ENCODE measurements around the gene GGT6.

Gene GGT6

DNA sequence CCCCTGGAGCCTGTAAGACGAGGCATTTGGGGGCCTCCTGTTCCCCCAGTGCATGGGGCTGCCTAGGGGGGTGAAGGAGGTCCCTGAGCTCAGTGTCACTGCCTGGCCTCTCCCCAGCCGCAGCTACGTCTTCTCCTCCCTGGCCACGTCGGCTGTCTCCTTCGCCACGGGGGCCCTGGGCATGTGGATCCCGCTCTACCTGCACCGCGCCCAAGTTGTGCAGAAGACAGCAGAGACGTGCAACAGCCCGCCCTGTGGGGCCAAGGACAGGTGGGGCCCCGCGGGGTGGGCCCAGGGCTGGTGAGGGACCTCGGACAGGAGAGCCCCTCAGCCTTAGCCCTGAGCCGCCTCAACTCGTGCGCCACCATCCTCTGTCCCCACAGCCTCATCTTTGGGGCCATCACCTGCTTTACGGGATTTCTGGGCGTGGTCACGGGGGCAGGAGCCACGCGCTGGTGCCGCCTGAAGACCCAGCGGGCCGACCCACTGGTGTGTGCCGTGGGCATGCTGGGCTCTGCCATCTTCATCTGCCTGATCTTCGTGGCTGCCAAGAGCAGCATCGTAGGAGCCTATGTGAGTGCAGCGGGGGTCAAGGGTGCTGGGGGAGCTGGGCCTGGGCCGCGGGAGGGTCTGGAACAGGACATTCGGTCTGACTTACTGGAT lies 27.4 kb downstream of the GGT6 start:
- H3K4me3 ChIP-seq (ENCODE audit: low read depth, low read length) = no peak overlapping the region
- TF ChIP-seq, protein P1, sequence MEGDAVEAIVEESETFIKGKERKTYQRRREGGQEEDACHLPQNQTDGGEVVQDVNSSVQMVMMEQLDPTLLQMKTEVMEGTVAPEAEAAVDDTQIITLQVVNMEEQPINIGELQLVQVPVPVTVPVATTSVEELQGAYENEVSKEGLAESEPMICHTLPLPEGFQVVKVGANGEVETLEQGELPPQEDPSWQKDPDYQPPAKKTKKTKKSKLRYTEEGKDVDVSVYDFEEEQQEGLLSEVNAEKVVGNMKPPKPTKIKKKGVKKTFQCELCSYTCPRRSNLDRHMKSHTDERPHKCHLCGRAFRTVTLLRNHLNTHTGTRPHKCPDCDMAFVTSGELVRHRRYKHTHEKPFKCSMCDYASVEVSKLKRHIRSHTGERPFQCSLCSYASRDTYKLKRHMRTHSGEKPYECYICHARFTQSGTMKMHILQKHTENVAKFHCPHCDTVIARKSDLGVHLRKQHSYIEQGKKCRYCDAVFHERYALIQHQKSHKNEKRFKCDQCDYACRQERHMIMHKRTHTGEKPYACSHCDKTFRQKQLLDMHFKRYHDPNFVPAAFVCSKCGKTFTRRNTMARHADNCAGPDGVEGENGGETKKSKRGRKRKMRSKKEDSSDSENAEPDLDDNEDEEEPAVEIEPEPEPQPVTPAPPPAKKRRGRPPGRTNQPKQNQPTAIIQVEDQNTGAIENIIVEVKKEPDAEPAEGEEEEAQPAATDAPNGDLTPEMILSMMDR (IDR thresholded peaks at IDR 0.05; ENCODE audit: low read depth, low read length) = no peak

DNA sequence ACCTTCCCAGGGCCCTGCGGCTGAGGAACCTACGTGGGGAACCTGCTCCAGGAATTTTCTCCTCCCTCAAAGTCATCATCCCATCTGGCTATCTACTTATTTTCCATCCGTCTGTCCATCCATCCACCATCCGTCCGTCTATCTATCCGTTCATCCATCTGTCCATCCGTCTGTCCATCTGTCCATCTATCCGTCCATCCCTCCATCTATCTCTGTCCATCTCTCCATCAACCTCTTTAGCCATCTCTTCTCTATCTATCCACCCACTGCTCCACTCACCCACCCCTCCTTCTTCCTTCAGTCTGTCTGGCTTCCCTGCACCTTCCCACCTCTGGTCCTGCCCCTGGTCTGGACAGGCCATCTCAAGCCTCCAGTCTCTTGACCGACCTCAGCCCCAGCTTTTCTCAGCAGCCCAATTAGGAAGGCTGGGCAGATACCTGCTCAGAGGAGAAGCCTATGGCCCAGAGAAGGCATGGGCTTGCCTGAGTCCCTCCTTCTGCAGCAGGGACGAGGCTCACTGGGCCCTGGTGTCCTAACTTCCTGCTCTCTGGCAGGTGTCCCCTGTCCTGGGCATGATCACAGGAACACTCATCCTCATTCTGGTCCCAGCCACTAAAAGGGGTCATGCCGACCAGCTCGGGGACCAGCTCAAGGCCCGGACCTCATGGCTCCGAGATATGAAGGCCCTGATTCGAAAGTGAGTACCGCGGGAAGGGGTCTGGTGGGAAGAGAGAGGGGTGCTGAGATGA lies 28.2 kb downstream of the GGT6 start:
- H3K4me3 ChIP-seq (ENCODE audit: low read depth, low read length) = no peak overlapping the region
- TF ChIP-seq, protein P1 (IDR thresholded peaks at IDR 0.05; ENCODE audit: low read depth, low read length) = no peak

DNA sequence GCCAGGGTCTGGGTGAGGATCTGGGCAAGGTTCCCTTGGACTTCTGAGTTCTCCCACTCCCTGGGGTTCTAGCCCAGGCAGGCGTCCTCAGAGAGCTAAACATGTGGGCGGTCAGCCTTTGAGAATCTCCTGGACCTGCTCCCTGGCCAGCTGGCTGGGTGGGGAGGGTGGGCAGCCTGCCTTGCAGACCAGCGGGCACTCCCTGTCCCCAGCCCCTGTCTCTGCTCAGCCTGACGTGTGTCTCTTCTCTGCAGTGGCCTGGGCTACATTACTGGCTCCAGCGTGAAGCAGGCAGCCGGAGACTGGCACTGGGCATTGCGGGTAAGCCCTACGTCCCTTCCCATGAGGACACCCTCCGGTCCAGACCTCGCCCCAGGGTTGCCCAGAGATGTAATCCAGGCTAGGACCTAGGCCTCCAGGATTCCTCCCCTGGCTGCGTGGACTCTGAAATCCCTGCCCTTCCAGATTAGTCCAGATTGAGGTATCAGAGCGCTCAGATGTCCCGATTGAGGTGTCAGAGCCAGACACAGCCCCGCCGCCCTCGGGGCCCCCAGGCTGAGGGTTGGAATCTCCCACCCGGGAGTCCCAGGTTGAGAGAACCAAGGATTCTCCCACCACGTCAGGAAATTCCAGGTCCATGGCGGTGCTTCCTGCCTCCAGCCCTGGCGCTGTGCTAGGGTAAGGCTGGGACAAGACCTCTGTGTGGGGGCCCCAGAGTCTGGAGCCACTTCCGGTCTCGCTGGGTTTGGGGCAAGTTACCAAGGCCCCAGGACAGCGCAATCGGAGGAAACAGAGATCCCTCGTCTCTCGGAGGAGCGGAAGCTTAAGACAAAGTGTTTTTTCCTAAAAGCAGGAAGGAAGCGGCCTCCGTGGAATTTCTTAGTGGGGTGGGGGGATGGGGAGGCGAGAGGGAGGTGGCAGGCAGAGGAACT lies 29.3 kb downstream of the GGT6 start:
- H3K4me3 ChIP-seq (ENCODE audit: low read depth, low read length) = no peak overlapping the region

DNA sequence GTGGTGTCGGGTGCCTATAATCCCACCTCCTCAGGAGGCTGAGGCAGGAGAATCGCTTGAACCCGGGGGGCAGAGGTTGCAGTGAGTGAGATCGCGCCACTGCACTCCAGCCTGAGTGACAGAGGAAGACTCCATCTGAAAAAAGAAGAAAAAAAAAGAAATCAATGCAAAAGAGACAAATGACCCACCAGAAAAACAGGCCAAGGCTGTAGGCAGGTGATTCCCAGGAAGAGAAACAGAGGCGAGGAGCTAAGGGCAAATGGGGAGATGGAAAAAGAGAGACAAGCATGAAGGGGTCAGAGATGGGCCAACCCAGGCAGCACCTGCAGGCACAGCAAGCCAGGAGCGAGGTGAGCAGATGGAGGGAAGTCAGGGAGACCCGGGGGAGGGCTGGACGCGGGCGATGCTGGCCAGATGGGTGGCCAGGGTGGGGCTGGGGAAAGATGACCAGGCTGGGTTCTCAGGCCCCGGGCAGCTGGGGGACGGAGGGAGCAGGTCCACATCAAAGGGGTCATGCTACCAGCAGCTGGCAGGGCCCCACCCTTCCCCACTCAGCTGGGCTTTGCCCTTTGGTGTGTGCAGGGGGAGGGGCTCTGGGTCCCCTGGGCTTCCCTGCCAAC lies 30.7 kb downstream of the GGT6 start:
- no peak overlapping the region for H3K4me3 ChIP-seq (ENCODE audit: low read depth, low read length)
- TF ChIP-seq, protein P1 (IDR thresholded peaks at IDR 0.05; ENCODE audit: low read depth, low read length) = no peak

More for the DNA sequence above, 29.3 kb downstream of the GGT6 start:
- TF ChIP-seq, protein P1 (IDR thresholded peaks at IDR 0.05; ENCODE audit: low read depth, low read length) = no peak

DNA sequence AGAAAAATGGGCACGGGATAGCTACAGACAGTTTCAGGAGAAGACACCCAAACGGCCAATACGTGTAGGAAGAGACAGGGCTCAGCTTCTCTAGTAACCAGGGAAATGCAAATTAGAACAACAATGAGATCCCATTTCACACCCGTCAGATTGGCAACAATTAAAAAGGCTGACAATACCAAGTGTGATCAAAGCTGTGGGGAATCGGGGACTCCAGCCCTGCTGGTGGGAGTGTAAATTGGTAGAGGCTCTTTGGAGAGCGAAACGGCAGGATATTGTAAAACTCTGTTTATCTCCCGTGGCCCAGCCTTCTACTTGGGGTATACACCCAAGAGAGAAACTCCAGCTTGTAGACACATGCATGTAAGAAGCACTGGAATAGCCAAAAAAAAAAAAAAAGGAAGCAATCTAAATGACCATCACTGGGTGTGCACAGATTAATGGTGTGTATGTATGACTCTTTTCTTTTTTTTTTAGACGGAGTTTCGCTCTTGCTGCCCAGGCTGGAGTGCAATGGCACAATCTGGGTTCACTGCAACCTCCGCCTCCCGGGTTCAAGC lies 32.7 kb downstream of the GGT6 start:
- no peak overlapping the region for H3K4me3 ChIP-seq (ENCODE audit: low read depth, low read length)
- TF ChIP-seq, protein P1 (IDR thresholded peaks at IDR 0.05; ENCODE audit: low read depth, low read length) = no peak

DNA sequence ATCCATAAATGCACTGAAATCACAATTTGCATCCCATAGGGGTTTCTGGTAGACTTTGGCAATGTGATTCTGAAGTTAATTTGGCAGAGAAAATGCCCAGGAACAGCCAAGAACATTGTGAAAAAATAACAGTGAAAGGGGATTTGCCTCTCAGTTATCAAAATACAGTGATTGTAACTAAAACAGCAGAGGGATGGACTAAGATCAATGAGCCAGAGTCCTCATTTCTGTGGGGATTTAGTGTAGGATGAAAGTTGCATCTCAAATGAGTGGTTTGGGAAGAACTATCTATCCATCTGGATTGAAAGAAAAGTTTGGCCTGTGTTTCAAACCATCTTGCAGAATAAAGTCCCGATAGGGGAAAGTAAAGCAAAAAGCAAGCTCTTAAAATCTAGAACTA lies 33.2 kb downstream of the GGT6 start:
- TF ChIP-seq, protein P1 (IDR thresholded peaks at IDR 0.05; ENCODE audit: low read depth, low read length) = no peak
- H3K4me3 ChIP-seq (ENCODE audit: low read depth, low read length) = no peak overlapping the region
